A673 (cell line): ENCODE results near the gene TNFRSF14. TPM values are rescaled to one million over a fixed set of nuclear protein-coding genes. Genes with fewer than 3 reads are reported as not detected.

Experiments
- BruUV-seq: library from RNA; stranded (reverse); fragments of 400-500 nt; replicated peaks from 2 replicates; lab custom pipeline; 2021; lab: Mats Ljungman, UMichigan
- CTCF ChIA-PET: fragments of 300-600 bp; sonication (Branson Sonifier 250); formaldehyde crosslinking; loops from one replicate; lab custom pipeline; 2022; ENCODE audit warnings: antibody characterized with exemption; lab: Charles Lee
- POLR2A ChIA-PET: fragments of 300-600 bp; sonication (Branson Sonifier 250); formaldehyde crosslinking; loops from one replicate; lab custom pipeline; 2022; ENCODE audit warnings: antibody characterized with exemption; ENCODE audit not compliant: low non-redundant PET; lab: Charles Lee
- DNase-seq: peaks from one replicate; pipeline ENCODE4 v3.0.0-alpha.2; 2015; ENCODE audit warnings: low spot score
- H3K27ac ChIP-seq: fragments of 200-600 bp; sonication (generic); 2 replicates; pipeline ENCODE4 v1.5.1; 2016; ENCODE audit warnings: mixed run types, low read depth, mild to moderate bottlenecking, mixed read lengths, antibody characterized with exemption, low read length; ENCODE audit not compliant: poor library complexity, severe bottlenecking
- H3K27me3 ChIP-seq: fragments of 200-600 bp; sonication (generic); replicated peaks from 2 replicates; pipeline ENCODE4 v1.6.1; 2017; ENCODE audit warnings: mixed run types, low read depth, mild to moderate bottlenecking, mixed read lengths, antibody characterized with exemption, low read length; ENCODE audit not compliant: insufficient read depth, poor library complexity
- H3K36me3 ChIP-seq: fragments of 200-600 bp; sonication (generic); 2 replicates; pipeline ENCODE4 v1.6.1; 2016; ENCODE audit warnings: mixed run types, mild to moderate bottlenecking, mixed read lengths, antibody characterized with exemption, low read length; ENCODE audit not compliant: insufficient read depth, poor library complexity, severe bottlenecking
- H3K4me1 ChIP-seq: fragments of 200-600 bp; sonication (generic); 2 replicates; pipeline ENCODE4 v1.6.1; 2017; ENCODE audit warnings: mixed run types, mild to moderate bottlenecking, mixed read lengths, antibody characterized with exemption, low read length; ENCODE audit not compliant: insufficient read depth, poor library complexity, severe bottlenecking
- H3K4me3 ChIP-seq: fragments of 200-600 bp; sonication (generic); 2 replicates; pipeline ENCODE4 v1.5.1; 2016; ENCODE audit warnings: low read depth, mixed run types, mild to moderate bottlenecking, mixed read lengths, low read length; ENCODE audit not compliant: poor library complexity, severe bottlenecking
- H3K9me3 ChIP-seq: fragments of 200-600 bp; sonication (generic); 2 replicates; pipeline ENCODE4 v1.6.1; 2016; ENCODE audit warnings: mixed run types, low read depth, mild to moderate bottlenecking, mixed read lengths, antibody characterized with exemption, low read length; ENCODE audit not compliant: poor library complexity, severe bottlenecking
- EZH2 ChIP-seq: fragments of 200-600 bp; sonication (generic); IDR thresholded peaks from 2 replicates; pipeline ENCODE4 v1.6.1; 2017; ENCODE audit warnings: borderline replicate concordance, low read depth, mild to moderate bottlenecking, mixed read lengths, antibody characterized with exemption, low read length; ENCODE audit not compliant: poor library complexity, severe bottlenecking
- intact Hi-C: fragments of 100-400 bp; cut with micrococcal nuclease; formaldehyde crosslinking; loops from one replicate; pipeline ENCODE4 v1.10.0; 2022; ENCODE audit not compliant: unreplicated experiment
- total RNA-seq: library from RNA; stranded (reverse); gene quantifications from 2 replicates; pipeline ENCODE4 v1.2.3, GENCODE V29; 2021
- TF ChIP-seq, protein P1 (sequence below): fragments of 300-800, 200-600 bp; sonication (generic); conservative IDR thresholded peaks from 2 replicates; pipeline ENCODE4 v1.5.1; 2017; ENCODE audit warnings: low read depth, mild to moderate bottlenecking, antibody characterized with exemption, low read length, moderate library complexity, mixed read lengths

The TNFRSF14 gene
- total RNA-seq, 1 experiment from 2014 or later = 4.6 TPM

DNA sequence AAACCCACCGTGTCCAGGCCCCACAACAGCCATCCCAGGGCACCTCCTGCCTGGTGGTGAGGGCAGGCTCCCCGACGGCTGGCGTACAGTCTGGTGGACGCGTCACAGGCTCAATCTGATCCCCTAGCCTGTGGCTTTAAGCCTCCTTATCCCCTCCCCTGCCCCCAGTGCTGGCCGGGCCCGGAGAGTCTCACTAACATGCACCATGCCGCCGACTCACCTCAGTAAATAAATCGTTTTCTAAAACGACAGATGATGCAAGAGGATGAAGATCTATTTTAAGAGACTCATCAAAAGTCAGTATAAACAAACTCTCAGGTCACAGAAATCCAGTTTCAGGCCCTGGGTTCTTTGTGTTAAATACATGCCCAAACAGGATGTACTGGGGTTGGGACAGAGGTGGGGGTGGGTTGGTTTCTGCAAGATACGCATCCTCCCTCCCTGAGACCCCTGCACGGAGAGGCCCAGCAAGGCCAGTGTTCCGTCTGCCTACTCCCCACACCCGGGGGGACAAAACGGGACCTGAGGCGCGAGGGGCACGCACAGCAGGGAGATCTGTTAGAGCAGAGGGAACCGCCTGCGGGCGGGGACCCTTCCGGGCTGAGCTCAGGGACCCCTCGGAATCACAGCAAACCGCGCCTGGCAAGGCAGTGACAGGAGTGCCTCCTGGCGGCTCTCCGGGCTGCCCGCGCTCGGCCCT is 32.8 kb upstream of the TNFRSF14 start:
- CTCF ChIA-PET = no interaction called here
- Histone ChIP-seq H3K4me3 (no peak overlapping the region), H3K9me3 (no peaks in the 10 kb centered on the region), H3K27me3 (peaks cover 7% of the 10 kb centered on the region), H3K27ac (no peak overlapping the region), H3K36me3 (peaks cover 33% of the 10 kb centered on the region), H3K4me1 (peaks cover 11% of the 10 kb centered on the region)
- TF ChIP-seq EZH2 = no peak
- TF ChIP-seq, protein P1, sequence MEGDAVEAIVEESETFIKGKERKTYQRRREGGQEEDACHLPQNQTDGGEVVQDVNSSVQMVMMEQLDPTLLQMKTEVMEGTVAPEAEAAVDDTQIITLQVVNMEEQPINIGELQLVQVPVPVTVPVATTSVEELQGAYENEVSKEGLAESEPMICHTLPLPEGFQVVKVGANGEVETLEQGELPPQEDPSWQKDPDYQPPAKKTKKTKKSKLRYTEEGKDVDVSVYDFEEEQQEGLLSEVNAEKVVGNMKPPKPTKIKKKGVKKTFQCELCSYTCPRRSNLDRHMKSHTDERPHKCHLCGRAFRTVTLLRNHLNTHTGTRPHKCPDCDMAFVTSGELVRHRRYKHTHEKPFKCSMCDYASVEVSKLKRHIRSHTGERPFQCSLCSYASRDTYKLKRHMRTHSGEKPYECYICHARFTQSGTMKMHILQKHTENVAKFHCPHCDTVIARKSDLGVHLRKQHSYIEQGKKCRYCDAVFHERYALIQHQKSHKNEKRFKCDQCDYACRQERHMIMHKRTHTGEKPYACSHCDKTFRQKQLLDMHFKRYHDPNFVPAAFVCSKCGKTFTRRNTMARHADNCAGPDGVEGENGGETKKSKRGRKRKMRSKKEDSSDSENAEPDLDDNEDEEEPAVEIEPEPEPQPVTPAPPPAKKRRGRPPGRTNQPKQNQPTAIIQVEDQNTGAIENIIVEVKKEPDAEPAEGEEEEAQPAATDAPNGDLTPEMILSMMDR = no peak
- BruUV-seq = no TSS peak
- no peak for DNase-seq
- intact Hi-C loops = no loop called here
- POLR2A ChIA-PET = no interaction called here

DNA sequence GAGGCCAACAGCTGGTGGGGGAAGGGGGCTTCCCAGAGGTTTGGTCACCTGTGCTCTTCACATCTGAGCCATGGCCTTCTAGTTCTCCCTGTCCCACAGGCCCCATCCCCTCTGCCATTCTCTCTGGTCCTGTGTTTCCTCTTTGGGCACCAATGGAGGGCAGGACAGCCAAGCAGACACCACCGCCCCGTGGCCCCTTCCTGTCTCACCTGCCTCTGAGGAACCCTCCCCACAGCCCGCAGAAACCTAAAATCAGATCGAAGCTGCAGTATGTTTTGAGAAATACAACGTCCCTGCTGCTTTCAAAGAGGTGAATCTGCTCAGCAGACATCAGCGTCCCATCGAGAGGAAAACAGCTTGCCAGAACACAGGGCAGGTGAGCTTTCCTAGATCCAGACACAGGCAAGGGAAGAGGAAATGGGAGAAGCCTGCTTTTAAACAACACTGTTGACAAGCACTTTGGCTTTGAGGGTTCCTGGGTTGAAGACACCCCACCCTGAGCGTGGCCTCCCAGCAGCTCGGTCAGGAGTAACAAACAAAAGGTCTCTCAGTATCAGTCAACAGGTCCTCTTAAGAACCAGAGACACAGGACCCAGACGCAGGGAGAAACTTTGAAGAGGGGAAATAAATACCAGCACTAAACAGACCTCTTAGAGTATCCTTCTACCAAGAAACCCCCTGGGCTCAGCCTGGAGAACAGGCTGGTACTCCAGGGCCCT is 32.1 kb upstream of the TNFRSF14 start:
- no peak for TF ChIP-seq EZH2
- TF ChIP-seq, protein P1 = no peak
- intact Hi-C loops = no loop called here
- peaks cover 11% of the 10 kb centered on the region for H3K4me1 ChIP-seq
- CTCF ChIA-PET = no interaction called here
- H3K27ac ChIP-seq = no peak overlapping the region
- H3K36me3 ChIP-seq = peaks cover 26% of the 10 kb centered on the region
- BruUV-seq = no TSS peak
- H3K4me3 ChIP-seq = peak overlapping the region; percentile 99
- no peaks in the 10 kb centered on the region for H3K9me3 ChIP-seq
- DNase-seq = no peak
- POLR2A ChIA-PET = no interaction called here
- H3K27me3 ChIP-seq = peaks cover 14% of the 10 kb centered on the region

DNA sequence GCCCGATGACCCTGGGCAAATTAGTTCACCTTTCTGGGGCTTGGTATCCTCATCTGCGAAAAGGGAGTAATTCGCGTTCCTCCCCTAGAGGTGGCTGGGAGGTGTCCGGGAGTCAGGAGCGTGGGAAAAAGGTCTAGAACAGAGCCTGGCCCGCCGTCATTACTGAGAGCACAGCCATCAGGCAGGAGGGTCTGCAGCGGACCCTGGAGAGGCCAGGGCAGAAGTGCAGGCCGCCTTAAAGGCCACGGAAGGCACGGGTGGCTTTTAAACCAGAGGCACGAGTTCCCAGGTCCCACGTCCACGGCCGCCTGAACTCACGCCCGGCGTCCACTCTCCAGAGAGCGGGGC is 30.6 kb upstream of the TNFRSF14 start:
- peaks cover 12% of the 10 kb centered on the region for H3K36me3 ChIP-seq
- no peak for DNase-seq
- TF ChIP-seq, protein P1 = no peak
- TF ChIP-seq EZH2 = no peak
- H3K4me3 ChIP-seq = peak overlapping the region; percentile 99
- BruUV-seq = no TSS peak
- ChIA-PET CTCF (interaction anchor here (0.8 kb wide), 1 partner anchor 351 kb away, joined by 3 read pairs; no protein-coding TSS in a partner anchor), POLR2A (no interaction called here)
- peaks cover 11% of the 10 kb centered on the region for H3K4me1 ChIP-seq
- peaks cover 28% of the 10 kb centered on the region for H3K27me3 ChIP-seq
- no peaks in the 10 kb centered on the region for H3K9me3 ChIP-seq
- intact Hi-C loops = no loop called here
- H3K27ac ChIP-seq = peak overlapping the region; percentile 85
